Measurements from ENCODE around the gene RAB17.

GRCh38 chr2:237564526-237565131 is 25.9 kb downstream of the RAB17 start:
- TF ChIP-seq CTCF (IDR thresholded peaks at IDR 0.05) (no peak), POLR2A (IDR thresholded peaks at IDR 0.05) (no peak)

Measured in adrenal gland (tissue), 5 donors.